GM12878 (cell line): ENCODE measurements around the gene BANP. TPM values are rescaled to one million over a fixed set of nuclear protein-coding genes. Genes with fewer than 3 reads are reported as not detected.

Experiments
- ATAC-seq: fragments of 200-7000 bp; cut with Tn5 transposase; 3 replicates; pipeline ENCODE4 v1.9.1; 2020; ENCODE audit warnings: mild to moderate bottlenecking, moderate library complexity
- BruUV-seq: library from RNA; stranded (reverse); fragments of 400-500 nt; replicated peaks from 2 replicates; lab custom pipeline; 2021; lab: Mats Ljungman, UMichigan
- CTCF ChIA-PET: fragments of 300-600 bp; sonication (Branson Sonifier 250); formaldehyde crosslinking; extraction: SDS; loops from one replicate; lab custom pipeline; 2021; ENCODE audit warnings: inconsistent platforms; lab: Yijun Ruan, JAX
- POLR2A ChIA-PET: fragments of 350-600 bp; formaldehyde crosslinking; extraction: SDS; loops from one replicate; lab custom pipeline; 2021; ENCODE audit warnings: inconsistent platforms; lab: Charles Lee
- RAD21 ChIA-PET: fragments of 300-600 bp; sonication (Branson Sonifier 250); formaldehyde crosslinking; loops from one replicate; lab custom pipeline; 2023; ENCODE audit warnings: antibody characterized with exemption; ENCODE audit not compliant: unreplicated experiment; lab: Charles Lee
- SMC1A ChIA-PET: fragments of 300-600 bp; sonication (Branson Sonifier 250); formaldehyde crosslinking; loops from one replicate; lab custom pipeline; 2023; ENCODE audit not compliant: unreplicated experiment, uncharacterized antibody; lab: Charles Lee
- DNase-seq: peaks from one replicate; pipeline ENCODE4 v3.0.0-alpha.2; 2011; ENCODE audit warnings: low read depth, low spot score
- FAIRE-seq: peaks from 3 replicates; lab custom pipeline; 2011; peaks lifted over from hg19 to GRCh38; lab: Jason Lieb, UNC
- H2AFZ ChIP-seq: 2 replicates; pipeline ENCODE4 v1.6.0; 2011; ENCODE audit warnings: low read depth, low read length, control low read depth; ENCODE audit not compliant: control insufficient read depth
- H3K27ac ChIP-seq: 2 replicates; pipeline ENCODE4 v1.5.1; 2011; ENCODE audit warnings: control low read depth; ENCODE audit not compliant: control insufficient read depth, insufficient read depth
- H3K27me3 ChIP-seq, 2 experiments: replicated peaks in 1 of 2; 2 replicates each; pipeline versions ENCODE4 v1.6.0 to v1.6.1; 2011; ENCODE audit warnings: low read length in 1 of 2; ENCODE audit not compliant: control insufficient read depth in 2 of 2, insufficient read depth in 2 of 2
- H3K36me3 ChIP-seq, 2 experiments: 2 replicates each; pipeline ENCODE4 v1.5.1; 2011; ENCODE audit warnings: low read length in 1 of 2; ENCODE audit not compliant: control insufficient read depth in 2 of 2, insufficient read depth in 2 of 2
- H3K4me1 ChIP-seq: 2 replicates; pipeline ENCODE4 v1.6.1; 2011; ENCODE audit warnings: mild to moderate bottlenecking, low read length, moderate library complexity, mixed read lengths; ENCODE audit not compliant: control insufficient read depth, insufficient read depth
- H3K4me2 ChIP-seq: 2 replicates; pipeline ENCODE4 v1.6.0; 2011; ENCODE audit warnings: control low read depth; ENCODE audit not compliant: control insufficient read depth, insufficient read depth
- H3K4me3 ChIP-seq: fragments of 200-600 bp; sonication (generic); 2 replicates; pipeline ENCODE4 v1.5.1; 2016
- H3K79me2 ChIP-seq: 2 replicates; pipeline ENCODE4 v1.6.0; 2011; ENCODE audit warnings: low read length; ENCODE audit not compliant: control insufficient read depth, insufficient read depth
- H3K9ac ChIP-seq: 2 replicates; pipeline ENCODE4 v1.8.0; 2011; ENCODE audit warnings: low read length, control low read depth, mixed read lengths; ENCODE audit not compliant: control insufficient read depth, insufficient read depth
- H3K9me3 ChIP-seq: replicated peaks from 3 replicates; pipeline ENCODE4 v1.5.1; 2011; ENCODE audit warnings: mild to moderate bottlenecking, low read length; ENCODE audit not compliant: control insufficient read depth, insufficient read depth
- H4K20me1 ChIP-seq: 2 replicates; pipeline ENCODE4 v1.6.0; 2011; ENCODE audit not compliant: control insufficient read depth, insufficient read depth
- CEBPB ChIP-seq, 2 experiments: fragments of 150-350 bp in 1 of 2; IDR thresholded peaks; 2 replicates each; pipeline ENCODE4 v1.6.1; 2012 to 2014; ENCODE audit warnings: low read depth in 2 of 2, low read length in 2 of 2, borderline replicate concordance in 1 of 2, inconsistent platforms in 1 of 2
- GATAD2B ChIP-seq: fragments of 450-650 bp; conservative IDR thresholded peaks from 2 replicates; pipeline ENCODE4 v1.6.1; 2017; ENCODE audit warnings: low read depth, mild to moderate bottlenecking, moderate library complexity
- KAT2A ChIP-seq: conservative IDR thresholded peaks from 2 replicates; pipeline ENCODE4 v1.6.1; 2011; ENCODE audit warnings: low read depth, low read length; ENCODE audit not compliant: control insufficient read depth
- RELA ChIP-seq: fragments of 450-650 bp; IDR thresholded peaks from 2 replicates; pipeline ENCODE4 v1.8.0; 2014; ENCODE audit warnings: borderline replicate concordance; ENCODE audit not compliant: partially characterized antibody
- WGBS: methylation state at CpG from one replicate; pipeline ENCODE4 v1.1.6; 2016; ENCODE audit warnings: low lambda C conversion rate; ENCODE audit not compliant: insufficient replicate concordance, insufficient coverage; ENCODE audit errors: missing lambda C conversion rate; 5-methylcytosine and 5-hydroxymethylcytosine counted together
- in situ Hi-C: fragments of 300-500 bp; cut with MboI; formaldehyde crosslinking; loops from 9 replicates; pipeline ENCODE4 v1.14.3; 2018; ENCODE audit warnings: mixed read lengths
- intact Hi-C: fragments of 100-400 bp; cut with micrococcal nuclease; formaldehyde crosslinking; loops from one replicate; pipeline ENCODE4 v1.14.2; 2022; ENCODE audit not compliant: unreplicated experiment
- polyA plus RNA-seq, 11 experiments: library from polyadenylated mRNA; depleted of rRNA in 4 of 11; unstranded in 6 of 11; stranded (reverse) in 5 of 11; fragments of >200 nt; fragmentation: Nextera tagmentation in 4 of 11; fragmentation: Illumina TruSeq in 1 of 11; extraction: Ambion mirVana in 4 of 11; extraction: Trizol in 1 of 11; gene quantifications; 1 replicate in 1 of 11; 2 replicates in 10 of 11; pipeline versions ENCODE4 v1.2.1 to v1.2.3, GENCODE V29; 2011 to 2016; ENCODE audit warnings: inconsistent platforms in 2 of 11, missing spikeins in 2 of 11, low read depth in 1 of 11
- total RNA-seq, 4 experiments: library from RNA; depleted of rRNA in 3 of 4; stranded (reverse); fragments of >200 nt in 3 of 4; fragmentation: Illumina TruSeq in 1 of 4; extraction: Trizol in 1 of 4; gene quantifications; 2 replicates each; pipeline versions ENCODE4 v1.2.1 to v1.2.3, GENCODE V29; 2013 to 2021
- TF ChIP-seq, protein P1 (sequence below): fragments of 450-650 bp; IDR thresholded peaks from 2 replicates; pipeline ENCODE4 v1.6.1; 2017; ENCODE audit warnings: mild to moderate bottlenecking, moderate library complexity
- TF ChIP-seq, protein P2 (sequence below): IDR thresholded peaks from 2 replicates; pipeline ENCODE4 v1.6.1; 2011; ENCODE audit warnings: mild to moderate bottlenecking, low read depth, low read length, moderate library complexity; ENCODE audit not compliant: insufficient replicate concordance

BANP gene
- total and polyA plus RNA-seq, 10 of the 15 experiments (the other 5 are each of a cell fraction or from before 2014, with no cell fraction given) = 3.9 to 21.9 (median 12.2) TPM

DNA sequence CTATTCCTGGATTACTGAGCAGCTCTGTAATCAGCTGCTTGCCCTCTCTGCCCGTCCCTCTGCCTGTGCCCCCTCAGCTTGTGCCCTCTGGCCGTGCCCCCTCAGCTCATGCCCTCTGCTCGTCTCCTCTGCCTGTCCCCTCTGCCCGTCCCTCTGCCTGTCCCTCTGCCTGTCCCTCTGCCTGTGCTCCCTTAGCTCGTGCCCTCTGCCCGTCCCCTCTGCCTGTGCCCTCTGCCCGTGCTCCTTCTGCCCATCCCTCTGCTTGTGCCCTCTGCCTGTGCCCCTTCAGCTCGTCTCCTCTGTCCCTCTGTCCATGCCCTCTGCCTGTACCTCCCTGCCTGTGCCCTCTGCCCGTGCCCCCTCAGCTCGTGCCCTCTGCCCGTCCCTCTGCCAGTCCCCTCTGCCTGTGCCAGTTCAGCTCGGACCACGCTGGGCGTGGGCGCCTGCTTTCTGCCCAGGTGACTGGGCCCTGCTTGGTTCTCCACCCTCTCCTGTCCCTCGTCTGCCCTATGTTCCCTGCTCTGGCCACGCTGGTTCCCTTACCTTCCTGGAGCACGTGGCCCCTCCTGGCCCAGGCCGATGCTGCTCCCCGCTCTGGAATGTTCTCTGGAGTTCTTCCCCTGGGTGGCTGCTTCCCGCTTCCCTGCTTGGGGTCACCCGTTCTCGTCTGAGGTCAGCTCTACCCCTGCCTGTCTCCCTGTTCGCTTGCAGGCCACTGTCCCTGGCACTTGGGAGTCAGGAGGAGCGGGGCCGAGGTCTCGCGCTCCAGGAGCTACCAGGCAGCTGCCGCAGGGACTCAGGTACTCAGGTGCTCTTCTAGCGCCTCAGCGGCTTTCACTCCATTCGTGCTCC, 63.9 kb downstream of the BANP start:
- Histone ChIP-seq H3K4me2 (no peak overlapping the region), H3K4me3 (no peak overlapping the region), H3K9ac (no peak overlapping the region), H3K4me1 (no peaks in the 10 kb centered on the region), H2AFZ (no peak overlapping the region), H3K79me2 (no peaks in the 10 kb centered on the region), H3K9me3 (no peaks in the 10 kb centered on the region), H3K27ac (no peak overlapping the region), H3K36me3 (no peaks in the 10 kb centered on the region; a peak in 2 of 4 replicates)
- SMC1A ChIA-PET = no interaction called here
- intact Hi-C loops = no loop called here
- POLR2A ChIA-PET = no interaction called here
- ATAC-seq (no peak), FAIRE-seq (no peak), DNase-seq (no peak)
- CTCF ChIA-PET = no interaction called here
- WGBS = 88% methylated on average over 29 of the region's 32 CpGs
- in situ Hi-C loops = no loop called here
- no TSS peak for BruUV-seq
- RAD21 ChIA-PET = no interaction called here
- TF ChIP-seq RELA = no peak
- TF ChIP-seq, protein P1, sequence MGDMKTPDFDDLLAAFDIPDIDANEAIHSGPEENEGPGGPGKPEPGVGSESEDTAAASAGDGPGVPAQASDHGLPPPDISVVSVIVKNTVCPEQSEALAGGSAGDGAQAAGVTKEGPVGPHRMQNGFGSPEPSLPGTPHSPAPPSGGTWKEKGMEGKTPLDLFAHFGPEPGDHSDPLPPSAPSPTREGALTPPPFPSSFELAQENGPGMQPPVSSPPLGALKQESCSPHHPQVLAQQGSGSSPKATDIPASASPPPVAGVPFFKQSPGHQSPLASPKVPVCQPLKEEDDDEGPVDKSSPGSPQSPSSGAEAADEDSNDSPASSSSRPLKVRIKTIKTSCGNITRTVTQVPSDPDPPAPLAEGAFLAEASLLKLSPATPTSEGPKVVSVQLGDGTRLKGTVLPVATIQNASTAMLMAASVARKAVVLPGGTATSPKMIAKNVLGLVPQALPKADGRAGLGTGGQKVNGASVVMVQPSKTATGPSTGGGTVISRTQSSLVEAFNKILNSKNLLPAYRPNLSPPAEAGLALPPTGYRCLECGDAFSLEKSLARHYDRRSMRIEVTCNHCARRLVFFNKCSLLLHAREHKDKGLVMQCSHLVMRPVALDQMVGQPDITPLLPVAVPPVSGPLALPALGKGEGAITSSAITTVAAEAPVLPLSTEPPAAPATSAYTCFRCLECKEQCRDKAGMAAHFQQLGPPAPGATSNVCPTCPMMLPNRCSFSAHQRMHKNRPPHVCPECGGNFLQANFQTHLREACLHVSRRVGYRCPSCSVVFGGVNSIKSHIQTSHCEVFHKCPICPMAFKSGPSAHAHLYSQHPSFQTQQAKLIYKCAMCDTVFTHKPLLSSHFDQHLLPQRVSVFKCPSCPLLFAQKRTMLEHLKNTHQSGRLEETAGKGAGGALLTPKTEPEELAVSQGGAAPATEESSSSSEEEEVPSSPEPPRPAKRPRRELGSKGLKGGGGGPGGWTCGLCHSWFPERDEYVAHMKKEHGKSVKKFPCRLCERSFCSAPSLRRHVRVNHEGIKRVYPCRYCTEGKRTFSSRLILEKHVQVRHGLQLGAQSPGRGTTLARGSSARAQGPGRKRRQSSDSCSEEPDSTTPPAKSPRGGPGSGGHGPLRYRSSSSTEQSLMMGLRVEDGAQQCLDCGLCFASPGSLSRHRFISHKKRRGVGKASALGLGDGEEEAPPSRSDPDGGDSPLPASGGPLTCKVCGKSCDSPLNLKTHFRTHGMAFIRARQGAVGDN = no peak
- TF ChIP-seq CEBPB (IDR thresholded peaks at IDR 0.05; ENCODE audit: borderline replicate concordance in 1 of 2, low read depth in 2 of 2, low read length in 2 of 2) = no peak
- TF ChIP-seq, protein P2, sequence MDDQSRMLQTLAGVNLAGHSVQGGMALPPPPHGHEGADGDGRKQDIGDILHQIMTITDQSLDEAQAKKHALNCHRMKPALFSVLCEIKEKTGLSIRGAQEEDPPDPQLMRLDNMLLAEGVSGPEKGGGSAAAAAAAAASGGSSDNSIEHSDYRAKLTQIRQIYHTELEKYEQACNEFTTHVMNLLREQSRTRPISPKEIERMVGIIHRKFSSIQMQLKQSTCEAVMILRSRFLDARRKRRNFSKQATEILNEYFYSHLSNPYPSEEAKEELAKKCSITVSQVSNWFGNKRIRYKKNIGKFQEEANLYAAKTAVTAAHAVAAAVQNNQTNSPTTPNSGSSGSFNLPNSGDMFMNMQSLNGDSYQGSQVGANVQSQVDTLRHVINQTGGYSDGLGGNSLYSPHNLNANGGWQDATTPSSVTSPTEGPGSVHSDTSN = no peak
- no peak for TF ChIP-seq KAT2A
- TF ChIP-seq GATAD2B = no peak
- TF ChIP-seq, all 136 proteins: peak for 0
- no peaks in the 10 kb centered on the region for H3K27me3 ChIP-seq
- H4K20me1 ChIP-seq = no peaks in the 10 kb centered on the region
